ENCODE data around the gene SLBP.
A peak's percentile ranks its signal among the peaks of the same experiment; 100 is the strongest.

The SLBP gene

DNA sequence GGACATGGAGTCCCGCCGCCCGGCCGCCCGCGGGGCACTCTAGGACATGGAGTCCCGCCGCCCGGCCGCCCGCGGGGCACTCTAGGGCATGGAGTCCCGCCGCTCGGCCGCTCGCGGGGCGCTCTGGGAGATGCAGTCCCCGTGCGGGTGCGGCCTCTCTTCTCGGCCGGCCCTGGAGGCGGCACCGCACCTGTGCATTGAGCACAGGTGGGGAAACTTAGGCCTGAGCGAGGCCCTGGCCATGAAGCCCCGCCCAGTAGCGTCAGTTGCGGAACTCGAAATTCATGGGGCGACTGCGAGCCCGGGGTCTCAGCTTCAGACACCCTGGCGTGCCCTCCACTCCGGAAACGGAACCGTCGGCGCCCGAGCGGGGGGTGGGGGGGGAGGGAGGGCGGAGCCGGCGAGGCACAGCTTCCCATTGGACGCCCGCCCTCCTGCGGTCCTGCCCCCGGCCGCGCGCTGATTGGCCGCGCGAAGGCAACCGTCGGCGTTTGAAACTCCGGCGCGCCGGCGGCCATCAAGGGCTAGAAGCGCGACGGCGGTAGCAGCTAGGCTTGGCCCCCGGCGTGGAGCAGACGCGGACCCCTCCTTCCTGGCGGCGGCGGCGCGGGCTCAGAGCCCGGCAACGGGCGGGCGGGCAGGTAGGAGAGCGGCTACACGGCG, 9.0 kb upstream of the SLBP start, which contains the start of the genes TACC3 and TMEM129:
TSS of gene TACC3 (plus strand) at position 519 of the 663 bp plus-strand sequence. CDS start 1,901 bp downstream, outside the sequence.
TSS of gene TMEM129 (minus strand) at position 321 of the 663 bp plus-strand sequence. CDS start 486 bp downstream, outside the sequence.
- Histone ChIP-seq H4K20me1 (ENCODE audit: insufficient read depth, low read length) (0 out of 2 replicates have a peak, but pooled peaks cover 9% of the 10 kb centered on the region), H3K4me1 (ENCODE audit: low read length) (peaks cover 27% of the 10 kb centered on the region), H3K9ac (ENCODE audit: low read length) (peak within 1 kb of the TSS; percentile 98), H3K27ac (ENCODE audit: low read length) (peak within 1 kb of the TSS; percentile 69), H3K4me3 (ENCODE audit: low read length) (peak within 1 kb of the TSS; percentile 98), H3K27me3 (ENCODE audit: low read depth, low read length) (no peaks in the 10 kb centered on the region), H2AFZ (ENCODE audit: low read depth, low read length) (no peak within 1 kb of the TSS; the same call in 1 of the 2 replicates), H3K4me2 (ENCODE audit: low read length) (peak within 1 kb of the TSS; percentile 99), H3K79me2 (ENCODE audit: low read length) (peaks cover 84% of the 10 kb centered on the region), H3K9me3 (ENCODE audit: insufficient read depth, low read length) (no peaks in the 10 kb centered on the region), H3K36me3 (replicated peaks; ENCODE audit: low read depth, low read length) (peaks cover 26% of the 10 kb centered on the region)
- TF ChIP-seq EZH2phosphoT487 (IDR thresholded peaks at IDR 0.05; ENCODE audit: low read depth) = no peak
- no peak for TF ChIP-seq CTCF (IDR thresholded peaks at IDR 0.05; ENCODE audit: low read depth, low read length)

DNA sequence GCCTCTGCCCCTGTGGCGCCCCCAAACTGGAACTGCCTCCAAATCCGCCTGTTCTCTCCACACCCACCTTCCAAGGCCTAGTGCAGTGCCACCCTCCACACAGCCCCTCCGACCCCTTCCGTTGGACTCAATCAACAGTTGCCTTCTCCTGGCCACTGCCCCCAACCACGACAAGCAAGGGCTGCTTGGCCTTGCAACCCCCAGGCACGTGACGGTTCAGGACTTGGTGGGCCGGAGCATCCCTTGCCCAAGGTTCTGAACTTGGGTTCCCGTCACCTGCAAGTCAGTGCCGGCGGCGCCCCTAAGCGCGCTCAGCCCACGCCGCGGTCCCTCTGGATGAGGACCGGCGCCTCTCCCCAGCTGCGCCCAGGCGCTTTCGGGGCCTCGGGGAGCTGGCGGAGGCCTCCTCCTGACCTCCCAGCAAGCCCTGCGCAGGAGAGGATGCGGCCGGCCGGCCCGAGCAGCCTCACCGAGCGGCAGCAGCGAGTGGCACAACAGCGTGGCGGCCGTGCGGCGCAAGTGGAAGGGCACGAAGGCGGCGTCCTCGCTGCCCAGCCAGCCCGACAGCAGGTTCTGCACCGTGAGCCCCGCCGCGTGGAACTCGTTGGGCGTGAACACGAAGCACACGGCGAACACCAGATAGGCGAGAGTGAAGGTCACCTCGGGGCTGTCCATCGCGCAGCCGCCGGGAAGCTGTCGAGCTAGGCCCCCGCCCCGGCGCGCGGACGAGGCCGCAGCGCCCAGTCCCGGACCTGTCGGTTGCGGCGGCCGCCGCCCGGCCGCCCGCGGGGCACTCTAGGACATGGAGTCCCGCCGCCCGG, 8.3 kb upstream of the SLBP start:
- Histone ChIP-seq H3K79me2 (ENCODE audit: low read length) (peaks cover 84% of the 10 kb centered on the region), H3K4me2 (ENCODE audit: low read length) (peak overlapping the region; percentile 98), H3K27ac (ENCODE audit: low read length) (peak overlapping the region; percentile 69), H3K9ac (ENCODE audit: low read length) (peak overlapping the region; percentile 98), H3K27me3 (ENCODE audit: low read depth, low read length) (no peaks in the 10 kb centered on the region), H4K20me1 (ENCODE audit: insufficient read depth, low read length) (0 out of 2 replicates have a peak, but pooled peaks cover 6% of the 10 kb centered on the region), H3K36me3 (replicated peaks; ENCODE audit: low read depth, low read length) (peaks cover 25% of the 10 kb centered on the region), H3K4me3 (ENCODE audit: low read length) (peak overlapping the region; percentile 98), H3K4me1 (ENCODE audit: low read length) (peaks cover 28% of the 10 kb centered on the region), H2AFZ (ENCODE audit: low read depth, low read length) (no peak overlapping the region; the same call in 1 of the 2 replicates), H3K9me3 (ENCODE audit: insufficient read depth, low read length) (no peaks in the 10 kb centered on the region)
- no peak for TF ChIP-seq EZH2phosphoT487 (IDR thresholded peaks at IDR 0.05; ENCODE audit: low read depth)
- TF ChIP-seq CTCF (IDR thresholded peaks at IDR 0.05; ENCODE audit: low read depth, low read length) = no peak

- TF ChIP-seq EZH2phosphoT487 (IDR thresholded peaks at IDR 0.05; ENCODE audit: low read depth) (no peak), CTCF (IDR thresholded peaks at IDR 0.05; ENCODE audit: low read depth, low read length) (no peak)
- Histone ChIP-seq H3K36me3 (replicated peaks; ENCODE audit: low read depth, low read length) (peaks cover 19% of the 10 kb centered on the region), H2AFZ (ENCODE audit: low read depth, low read length) (no peak overlapping the region), H4K20me1 (ENCODE audit: insufficient read depth, low read length) (peaks cover 12% of the 10 kb centered on the region; the same call in 1 of the 2 replicates), H3K4me1 (ENCODE audit: low read length) (peaks cover 42% of the 10 kb centered on the region), H3K27ac (ENCODE audit: low read length) (no peak overlapping the region), H3K79me2 (ENCODE audit: low read length) (peaks cover 97% of the 10 kb centered on the region), H3K9me3 (ENCODE audit: insufficient read depth, low read length) (no peaks in the 10 kb centered on the region), H3K27me3 (ENCODE audit: low read depth, low read length) (no peaks in the 10 kb centered on the region), H3K4me2 (ENCODE audit: low read length) (no peak overlapping the region), H3K4me3 (ENCODE audit: low read length) (no peak overlapping the region; the same call in 1 of the 2 replicates), H3K9ac (ENCODE audit: low read length) (no peak overlapping the region)
These were observed 6.2 kb upstream of the SLBP start for GRCh38 chr4:1718095-1718850.

Measured in OCI-LY3 (cell line).